MM.1S (cell line): ENCODE data around the gene C1QTNF6.

Source experiments
- EZH2 ChIP-seq: fragments of 300-600 bp; sonication (generic); optimal IDR thresholded peaks from 2 replicates; pipeline ENCODE3; 2017; ENCODE audit warnings: low read depth, mild to moderate bottlenecking, antibody characterized with exemption, low read length, mixed read lengths
- EZH2phosphoT487 ChIP-seq: fragments of 300-600 bp; sonication (generic); IDR thresholded peaks from 2 replicates; pipeline ENCODE4 v1.6.1; 2018; ENCODE audit warnings: antibody characterized with exemption, low read length
- TF ChIP-seq, protein P1 (sequence below): fragments of 300-600 bp; sonication (generic); IDR thresholded peaks from 2 replicates; pipeline ENCODE4 v1.5.1; 2016; ENCODE audit warnings: antibody characterized with exemption, low read length, mixed read lengths

DNA sequence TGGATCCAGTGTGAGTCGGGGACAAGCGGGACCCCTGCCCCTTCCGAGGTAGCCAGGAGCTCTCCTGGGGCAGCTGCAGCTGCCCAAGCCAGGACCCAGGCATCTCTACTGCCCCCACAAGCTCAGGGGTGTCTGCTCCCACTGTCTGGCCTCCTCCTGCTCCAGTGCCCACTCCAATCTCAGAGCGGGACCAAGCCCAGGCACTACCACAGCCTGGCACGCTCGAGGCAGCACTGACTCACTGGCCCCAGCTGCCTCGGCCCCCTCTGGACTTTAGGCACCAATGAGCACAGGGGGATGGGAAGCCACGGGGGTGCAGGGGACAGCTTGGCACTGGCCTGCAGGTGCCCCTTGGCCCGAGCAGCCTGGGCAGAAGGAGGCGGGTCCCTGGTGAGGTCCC lies 46.6 kb downstream of the C1QTNF6 start:
- TF ChIP-seq, protein P1, sequence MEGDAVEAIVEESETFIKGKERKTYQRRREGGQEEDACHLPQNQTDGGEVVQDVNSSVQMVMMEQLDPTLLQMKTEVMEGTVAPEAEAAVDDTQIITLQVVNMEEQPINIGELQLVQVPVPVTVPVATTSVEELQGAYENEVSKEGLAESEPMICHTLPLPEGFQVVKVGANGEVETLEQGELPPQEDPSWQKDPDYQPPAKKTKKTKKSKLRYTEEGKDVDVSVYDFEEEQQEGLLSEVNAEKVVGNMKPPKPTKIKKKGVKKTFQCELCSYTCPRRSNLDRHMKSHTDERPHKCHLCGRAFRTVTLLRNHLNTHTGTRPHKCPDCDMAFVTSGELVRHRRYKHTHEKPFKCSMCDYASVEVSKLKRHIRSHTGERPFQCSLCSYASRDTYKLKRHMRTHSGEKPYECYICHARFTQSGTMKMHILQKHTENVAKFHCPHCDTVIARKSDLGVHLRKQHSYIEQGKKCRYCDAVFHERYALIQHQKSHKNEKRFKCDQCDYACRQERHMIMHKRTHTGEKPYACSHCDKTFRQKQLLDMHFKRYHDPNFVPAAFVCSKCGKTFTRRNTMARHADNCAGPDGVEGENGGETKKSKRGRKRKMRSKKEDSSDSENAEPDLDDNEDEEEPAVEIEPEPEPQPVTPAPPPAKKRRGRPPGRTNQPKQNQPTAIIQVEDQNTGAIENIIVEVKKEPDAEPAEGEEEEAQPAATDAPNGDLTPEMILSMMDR: no peak
- TF ChIP-seq EZH2phosphoT487: no peak
- TF ChIP-seq EZH2: no peak
